ENCODE results near the gene GSTM1.
"Not testable (repeated sequence)": the region's sequence is repeated elsewhere in the genome, so short reads cannot be mapped to it uniquely, and the experiment has no call there.

The GSTM1 gene

DNA sequence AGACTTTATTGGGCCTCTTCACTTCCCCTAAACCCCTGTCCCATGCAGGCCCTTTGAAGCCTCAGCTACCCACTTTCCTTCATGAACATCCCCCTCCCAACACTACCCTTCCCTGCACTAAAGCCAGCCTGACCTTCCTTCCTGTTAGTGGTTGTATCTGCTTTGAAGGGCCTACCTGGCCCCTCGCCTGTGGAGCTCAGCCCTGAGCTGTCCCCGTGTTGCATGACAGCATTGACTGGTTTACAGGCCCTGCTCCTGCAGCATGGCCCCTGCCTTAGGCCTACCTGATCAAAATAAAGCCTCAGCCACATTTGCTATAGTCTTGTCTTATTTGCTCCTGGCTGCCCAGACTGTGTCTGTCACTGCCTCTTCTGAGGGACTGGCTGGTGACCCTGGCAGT lies 26.2 kb upstream of the GSTM1 start:
- DNase-seq: no peak

DNA sequence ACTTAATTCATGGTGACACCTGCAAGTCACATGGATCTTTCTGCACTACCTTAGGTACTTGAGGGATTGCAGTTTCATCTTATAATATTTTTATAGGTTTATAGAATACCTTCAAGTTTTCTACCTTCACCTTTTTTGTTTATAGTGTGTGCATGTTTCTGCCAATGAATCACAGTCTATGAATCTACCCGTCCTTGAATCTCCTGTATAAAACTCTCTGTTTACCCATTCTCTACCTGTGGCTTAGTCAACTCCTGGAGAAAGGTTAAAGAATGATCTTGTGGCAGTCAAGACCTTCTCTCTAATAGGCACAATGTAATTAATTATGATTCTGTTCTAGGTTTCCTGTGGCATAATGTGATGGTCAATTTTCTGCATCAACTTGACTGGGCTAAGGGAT lies 22.9 kb upstream of the GSTM1 start:
- DNase-seq: no peak

DNA sequence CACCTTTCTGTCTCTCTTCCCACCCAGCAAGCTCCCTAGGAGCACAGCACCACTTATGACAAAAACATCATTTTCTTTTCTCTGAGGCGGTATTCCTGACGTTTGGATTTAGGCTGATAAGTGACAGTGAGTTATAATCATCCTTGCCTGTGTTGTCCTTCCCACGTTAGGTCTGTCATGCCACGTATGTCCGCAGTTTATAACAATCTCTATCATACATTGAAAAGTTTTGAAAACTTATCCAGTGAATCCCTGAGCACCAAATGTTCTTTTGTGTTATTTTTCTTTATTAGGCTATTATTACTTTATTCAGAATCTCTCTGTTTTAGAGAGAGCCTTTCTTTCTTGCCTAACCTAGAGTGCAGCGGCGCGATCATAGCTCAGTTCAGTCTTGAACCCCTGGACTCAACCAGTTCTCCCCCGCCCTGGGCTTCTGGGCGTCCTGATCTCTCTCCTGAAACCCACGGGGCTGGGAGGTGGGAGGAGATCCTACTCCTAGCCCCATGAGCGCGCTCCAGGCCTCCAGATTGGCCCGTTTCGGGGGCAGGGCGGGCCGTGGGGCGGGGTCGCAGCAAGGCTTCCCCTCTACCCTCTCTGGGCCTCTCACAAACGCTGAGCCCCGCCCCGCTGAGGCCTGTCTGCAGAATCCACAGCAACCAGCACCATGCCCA lies 20.0 kb upstream of the GSTM1 start, which contains the start of gene GSTM2:
TSS of gene GSTM2 (plus strand) at position 606 of the 671 bp plus-strand sequence. CDS start at position 665, 59 bp downstream.
- peak; percentile 81 for DNase-seq

DNA sequence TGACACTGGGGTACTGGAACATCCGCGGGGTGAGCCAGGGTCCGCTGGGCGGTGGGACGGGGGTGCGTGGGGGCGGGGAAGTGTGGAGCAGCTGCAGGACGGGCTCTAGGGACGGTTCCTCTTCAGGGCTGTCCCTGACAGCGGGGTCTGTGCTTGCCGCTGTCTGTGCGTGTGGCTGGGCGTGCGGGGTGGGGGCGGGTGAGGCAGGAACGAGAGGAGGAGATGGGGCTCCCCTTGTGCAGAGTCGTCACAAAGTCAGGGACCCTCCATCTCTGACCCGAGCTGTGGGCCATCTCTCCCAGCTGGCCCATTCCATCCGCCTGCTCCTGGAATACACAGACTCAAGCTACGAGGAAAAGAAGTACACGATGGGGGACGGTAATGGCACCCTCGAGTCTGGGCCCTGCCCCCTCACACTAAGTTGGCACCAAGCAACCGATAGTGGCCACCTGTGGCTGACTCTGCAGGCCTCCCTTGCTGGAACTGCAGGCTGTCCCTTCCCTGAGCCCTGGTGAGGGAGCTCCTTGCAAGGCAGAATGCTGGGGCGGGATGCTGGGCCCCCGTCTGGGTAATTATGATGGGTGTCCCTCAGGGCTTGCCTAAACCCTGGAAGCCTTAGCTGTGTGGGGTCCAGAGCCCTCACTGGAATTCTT lies 19.4 kb upstream of the GSTM1 start:
- no peak for DNase-seq

GRCh38 chr1:109669246-109669948 lies 18.2 kb upstream of the GSTM1 start:
- no peak for DNase-seq

- not testable (repeated sequence) for DNase-seq
These were observed 17.7 kb upstream of the GSTM1 start for GRCh38 chr1:109669949-109670302.

DNA sequence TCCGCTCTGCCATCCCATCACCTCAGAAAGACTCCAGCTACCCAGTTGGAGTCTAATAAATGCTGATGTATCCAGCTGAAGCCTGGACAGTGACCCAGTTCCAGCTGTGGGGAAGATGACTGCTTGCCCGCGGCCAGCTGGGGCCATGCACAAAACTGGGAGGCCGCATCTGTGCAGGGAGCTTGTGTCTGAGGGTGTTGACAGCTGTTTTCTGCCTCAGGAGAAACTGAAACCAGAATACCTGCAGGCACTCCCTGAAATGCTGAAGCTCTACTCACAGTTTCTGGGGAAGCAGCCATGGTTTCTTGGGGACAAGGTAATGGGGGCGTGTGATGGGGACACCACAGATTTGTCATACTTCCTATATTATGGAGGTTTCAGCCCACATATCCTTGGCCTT lies 16.6 kb upstream of the GSTM1 start:
- DNase-seq: no peak

- not testable (repeated sequence) for DNase-seq
These were observed 13.8 kb upstream of the GSTM1 start for GRCh38 chr1:109673861-109674260.

GRCh38 chr1:109676683-109677381 lies 10.8 kb upstream of the GSTM1 start:
- not testable (repeated sequence) for DNase-seq

DNA sequence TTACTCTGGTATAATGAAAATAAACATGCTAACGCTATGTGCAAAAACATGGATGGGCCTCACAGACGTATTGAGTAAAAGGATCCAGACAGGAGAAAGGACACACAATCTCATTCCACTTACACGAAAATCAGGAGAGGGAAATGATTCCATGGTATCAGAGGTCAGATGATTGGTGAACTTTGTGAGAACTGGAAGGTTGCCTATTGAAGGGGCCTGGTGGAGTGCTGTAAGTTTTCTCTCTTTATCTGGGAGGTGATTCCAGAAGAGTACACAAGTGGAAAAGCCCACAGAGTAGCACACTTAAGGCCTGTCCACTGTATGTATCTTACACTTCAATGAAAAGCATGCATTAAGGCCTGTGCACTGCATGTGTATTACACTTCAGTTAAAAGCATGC lies 10.2 kb upstream of the GSTM1 start:
- no peak for DNase-seq

DNA sequence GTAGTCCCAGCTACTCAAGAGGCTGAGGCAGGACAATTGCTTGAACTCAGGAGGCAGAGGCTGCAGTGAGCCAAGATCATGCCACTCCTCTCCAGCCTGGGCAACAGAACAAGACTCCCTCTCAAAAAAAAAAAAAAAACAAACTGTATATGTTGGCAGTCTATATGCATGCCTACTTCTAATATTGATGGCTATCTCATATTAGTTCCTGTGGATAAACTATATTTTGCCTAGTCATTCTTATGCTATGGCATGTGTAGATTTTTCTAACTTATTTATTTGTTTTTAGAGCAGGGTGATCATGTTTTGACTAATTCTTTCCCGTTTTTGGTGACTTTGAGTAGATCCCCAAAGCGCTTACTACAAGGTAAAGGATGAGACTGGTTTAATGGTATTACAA lies 9.0 kb upstream of the GSTM1 start:
- DNase-seq: not testable (repeated sequence)

DNA sequence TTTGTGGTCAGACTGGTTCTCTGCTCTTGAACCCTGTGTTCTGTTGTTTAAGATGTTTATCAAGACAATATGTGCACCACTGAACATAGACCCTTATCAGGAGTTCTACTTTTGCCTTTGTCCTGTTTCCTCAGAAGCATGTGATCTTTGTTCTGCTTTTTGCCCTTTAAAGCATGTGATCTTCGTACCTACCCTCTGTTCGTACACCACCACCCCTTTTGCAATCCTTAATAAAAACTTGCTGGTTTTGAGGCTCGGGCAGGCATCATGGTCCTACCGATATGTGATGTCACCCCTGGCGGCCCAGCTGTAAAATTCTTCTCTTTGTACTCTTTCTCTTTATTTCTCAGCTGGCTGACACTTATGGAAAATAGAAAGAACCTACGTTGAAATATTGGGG lies 2.8 kb upstream of the GSTM1 start:
- DNase-seq: not testable (repeated sequence)

DNA sequence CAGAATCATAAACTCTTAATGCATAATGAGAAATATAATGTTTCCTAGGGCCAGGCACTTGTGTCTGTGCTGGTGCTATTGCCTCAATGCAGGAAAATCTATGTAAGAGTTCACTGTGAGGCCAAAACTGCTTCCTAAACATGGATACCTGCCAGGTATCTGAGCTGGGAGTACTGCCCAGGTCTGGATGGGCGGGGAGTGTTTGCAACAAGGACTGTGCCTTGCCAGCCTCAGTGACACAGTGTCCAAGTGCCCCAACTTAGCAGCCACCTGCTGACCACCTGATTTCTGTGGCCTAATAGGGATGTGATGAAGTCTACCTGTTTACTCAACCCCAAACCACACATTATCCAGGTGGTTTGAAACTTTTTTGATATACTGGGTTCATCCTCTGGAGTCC lies 2.2 kb upstream of the GSTM1 start:
- not testable (repeated sequence) for DNase-seq

GRCh38 chr1:109685890-109686289 lies 1.7 kb upstream of the GSTM1 start:
- DNase-seq: not testable (repeated sequence)

GRCh38 chr1:109687109-109687508 lies 508 bp upstream of the GSTM1 start:
- DNase-seq: not testable (repeated sequence)

- no peak for DNase-seq
These were observed 2.3 kb downstream of the GSTM1 start for GRCh38 chr1:109689844-109690405.

DNA sequence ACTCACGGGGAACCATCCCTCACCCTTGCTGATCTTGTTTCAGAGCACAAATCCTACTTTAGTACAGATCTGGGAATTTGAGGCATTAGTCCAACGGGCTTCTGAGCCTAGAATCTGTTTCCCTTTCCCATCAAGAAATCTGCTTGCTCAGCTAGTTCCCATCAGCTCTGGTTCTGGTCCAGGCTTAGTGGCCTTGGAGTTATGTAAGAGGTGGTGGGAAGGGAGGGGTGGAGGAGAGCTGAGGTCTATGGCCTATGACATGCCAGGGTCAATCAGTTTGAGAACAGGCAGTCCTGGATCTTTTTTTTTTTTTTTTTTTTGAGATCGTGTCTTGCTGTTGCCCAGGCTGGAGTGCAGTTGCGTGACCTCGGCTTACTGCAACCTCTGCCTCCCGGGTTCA lies 4.1 kb downstream of the GSTM1 start:
- no peak for DNase-seq

- DNase-seq: not testable (repeated sequence)
These were observed 6.8 kb downstream of the GSTM1 start for GRCh38 chr1:109694400-109694799.

GRCh38 chr1:109695138-109695537 lies 7.5 kb downstream of the GSTM1 start:
- not testable (repeated sequence) for DNase-seq

DNA sequence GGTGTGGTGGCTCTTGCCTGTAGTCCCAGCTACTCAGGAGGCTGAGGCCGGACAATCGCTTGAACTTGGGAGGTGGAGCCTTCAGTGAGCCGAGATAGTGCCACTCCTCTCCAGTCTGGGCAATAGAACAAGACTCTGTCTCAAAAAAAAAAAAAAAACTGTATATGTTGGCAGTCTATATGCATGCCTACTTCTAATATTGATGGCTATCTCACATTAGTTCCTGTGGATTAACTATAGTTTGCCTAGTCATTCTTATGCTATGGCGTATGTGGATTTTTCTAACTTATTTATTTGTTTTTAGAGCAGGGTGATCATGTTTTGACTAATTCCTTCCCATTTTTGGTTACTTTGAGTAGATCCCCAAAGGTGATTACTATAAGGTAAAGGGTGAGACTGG lies 9.4 kb downstream of the GSTM1 start:
- no peak for DNase-seq

- not testable (repeated sequence) for DNase-seq
These were observed 10.2 kb downstream of the GSTM1 start for GRCh38 chr1:109697861-109698260.

DNA sequence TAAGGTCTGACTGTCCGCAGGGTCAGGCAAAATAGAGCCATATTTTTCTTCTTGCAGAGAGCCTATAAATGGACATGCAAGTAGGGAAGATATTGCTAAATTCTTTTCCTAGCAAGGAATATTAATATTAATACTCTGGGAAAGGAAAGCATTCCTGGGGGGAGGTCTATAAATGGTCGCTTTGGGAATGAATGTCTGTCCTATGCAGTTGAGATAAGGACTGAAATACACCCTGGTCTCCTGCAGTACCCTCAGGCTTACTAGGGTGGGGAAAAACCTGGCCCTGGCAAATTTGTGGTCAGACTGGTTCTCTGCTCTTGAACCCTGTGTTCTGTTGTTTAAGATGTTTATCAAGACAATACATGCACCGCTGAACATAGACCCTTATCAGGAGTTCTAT lies 15.3 kb downstream of the GSTM1 start:
- not testable (repeated sequence) for DNase-seq

DNA sequence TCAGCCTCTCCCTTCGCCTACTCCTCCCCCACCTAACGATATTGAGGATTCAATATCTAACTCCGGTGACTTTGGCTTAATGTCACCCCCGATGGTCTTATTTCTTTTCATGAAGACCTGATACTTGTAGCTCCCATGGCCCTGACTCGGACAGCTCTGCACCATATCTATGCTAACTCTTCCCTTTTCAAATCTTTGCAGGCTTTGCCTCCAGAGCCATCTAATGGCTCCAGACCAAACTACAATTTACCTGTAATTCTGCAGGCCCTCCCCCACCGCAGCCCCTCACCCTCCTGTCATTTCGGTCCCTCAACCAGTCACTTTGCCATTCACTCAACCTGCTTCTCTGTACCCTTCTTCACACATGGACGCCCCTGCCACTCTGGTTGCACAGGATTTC lies 16.6 kb downstream of the GSTM1 start:
- DNase-seq: no peak
